Limb (tissue), 2 donors: ENCODE data around the gene HNRNPA0.

Experiments used
- DNase-seq, 2 donors: peaks; one replicate each; pipeline ENCODE4 v3.0.0-alpha.2; 2016; ENCODE audit errors: extremely low spot score in 2 of 2

The HNRNPA0 gene

DNA sequence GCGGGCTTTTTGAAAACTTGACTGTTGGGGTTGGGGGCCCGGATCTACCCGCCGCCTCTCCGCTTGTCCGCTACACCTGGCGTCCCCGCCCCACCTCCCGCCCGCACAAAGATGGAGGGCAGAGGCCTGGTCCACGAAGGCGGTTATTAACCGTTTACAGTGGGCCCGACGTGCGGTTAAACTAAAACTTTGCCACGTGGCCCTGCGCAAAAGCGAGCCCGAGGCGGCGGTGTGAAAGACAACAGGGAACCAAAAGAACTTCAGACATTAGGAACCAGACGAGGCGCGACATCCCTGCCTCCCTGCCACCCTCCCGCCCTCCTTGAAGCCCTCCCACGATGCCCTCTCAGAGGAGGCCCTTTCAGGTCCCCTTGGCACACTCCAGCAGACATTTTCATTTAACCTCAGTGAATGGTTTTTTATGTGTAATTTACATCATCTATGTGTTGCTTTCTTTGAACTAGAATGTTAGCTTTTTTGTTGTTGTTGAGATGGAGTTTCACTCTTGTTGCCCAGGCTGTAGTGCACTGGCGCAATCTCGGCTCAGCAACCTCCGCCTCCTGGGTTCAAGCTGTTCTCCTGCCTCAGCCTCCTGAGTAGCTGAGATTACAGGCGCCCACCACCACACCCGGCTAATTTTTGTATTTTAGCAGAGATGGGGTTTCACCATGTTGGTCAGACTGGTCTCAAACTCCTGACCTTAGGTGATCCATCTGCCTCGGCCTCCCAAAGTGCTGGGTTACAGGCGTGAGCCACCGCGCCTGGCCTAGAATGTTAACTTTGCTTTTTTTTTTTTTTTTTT lies 999 bp upstream of the HNRNPA0 start:
- no peak for DNase-seq

DNA sequence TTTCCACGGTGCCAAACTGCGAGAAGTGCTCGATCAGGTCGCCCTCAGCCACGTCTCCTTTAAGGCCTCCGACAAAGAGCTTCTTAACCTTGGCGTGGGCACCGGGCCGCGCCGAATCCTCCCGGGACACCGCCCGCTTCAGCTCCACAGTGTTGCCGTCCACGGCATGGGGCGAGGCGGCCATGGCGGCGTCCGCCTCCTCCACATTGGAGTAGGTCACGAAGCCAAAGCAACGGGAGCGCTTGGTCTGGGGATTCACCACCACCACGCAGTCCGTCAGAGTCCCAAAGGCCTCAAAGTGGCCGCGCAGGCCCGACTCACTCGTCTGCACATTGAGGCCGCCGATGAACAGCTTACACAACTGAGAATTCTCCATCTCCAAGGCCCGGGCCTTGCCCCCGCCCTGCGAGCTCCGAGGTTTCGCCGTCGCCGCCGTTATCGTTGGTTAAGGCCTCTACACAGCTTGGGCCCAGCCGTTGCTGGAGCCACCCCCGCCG lies 424 bp downstream of the HNRNPA0 start:
- DNase-seq, result peak; percentile 7 to 77

GRCh38 chr5:137752905-137753690 lies 1.1 kb downstream of the HNRNPA0 start:
- peak in 1 of 2 donors; percentile 64 for DNase-seq

GRCh38 chr5:137751869-137752491 lies 2.2 kb downstream of the HNRNPA0 start:
- peak; percentile 29 to 65 for DNase-seq

GRCh38 chr5:137750436-137750835 lies 3.7 kb downstream of the HNRNPA0 start:
- DNase-seq, result no peak

GRCh38 chr5:137747848-137748247 lies 6.3 kb downstream of the HNRNPA0 start:
- no peak for DNase-seq

DNA sequence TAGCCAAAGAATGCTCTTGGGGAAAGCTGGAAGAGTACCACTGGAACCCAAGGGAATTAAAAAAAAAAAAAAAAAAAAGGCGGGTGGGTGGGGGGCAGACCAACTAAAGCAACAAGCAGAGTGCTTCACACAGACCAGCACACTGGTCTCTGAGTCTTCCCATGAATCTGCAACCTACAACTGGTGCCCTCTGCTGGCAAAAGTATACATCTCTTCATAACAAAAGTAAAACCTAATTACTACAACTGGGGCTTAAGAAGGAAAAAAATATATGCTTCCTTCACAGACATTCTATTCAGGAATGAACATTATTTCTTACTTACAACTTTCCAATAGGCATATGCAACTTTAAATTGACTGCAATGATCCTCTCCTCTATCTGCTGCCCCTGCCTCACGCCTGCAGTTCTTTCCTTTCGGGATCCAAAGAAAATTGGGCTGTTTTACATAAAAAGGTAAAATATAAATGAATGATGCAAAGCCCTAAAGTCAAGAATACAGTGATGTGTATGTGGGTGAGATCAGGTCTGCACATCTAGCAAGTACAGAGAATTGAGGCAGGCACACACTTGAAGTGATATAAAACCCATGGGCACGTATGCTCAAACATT lies 11.0 kb downstream of the HNRNPA0 start:
- peak; percentile 50 to 76 for DNase-seq

GRCh38 chr5:137741718-137742117 lies 12.4 kb downstream of the HNRNPA0 start:
- DNase-seq, result no peak

DNA sequence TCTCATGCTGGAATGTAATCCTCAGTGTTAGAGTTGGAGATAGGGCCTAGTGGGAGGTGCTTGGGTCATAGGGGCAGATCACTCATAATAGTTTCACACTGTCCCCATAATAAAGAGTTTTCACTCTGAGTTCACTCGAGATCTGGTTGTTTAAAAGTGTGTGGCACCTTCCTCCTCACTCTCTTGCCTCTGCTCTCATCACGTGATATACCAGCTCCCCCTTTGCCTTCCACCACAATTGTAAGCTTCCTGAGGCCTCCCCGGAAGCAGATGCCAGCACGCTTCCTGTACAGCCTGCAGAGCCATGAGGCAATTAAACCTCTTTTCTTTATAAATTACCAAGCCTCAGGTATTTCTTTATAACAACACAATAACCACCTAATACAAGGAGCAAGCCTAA lies 14.4 kb downstream of the HNRNPA0 start:
- DNase-seq, result no peak

DNA sequence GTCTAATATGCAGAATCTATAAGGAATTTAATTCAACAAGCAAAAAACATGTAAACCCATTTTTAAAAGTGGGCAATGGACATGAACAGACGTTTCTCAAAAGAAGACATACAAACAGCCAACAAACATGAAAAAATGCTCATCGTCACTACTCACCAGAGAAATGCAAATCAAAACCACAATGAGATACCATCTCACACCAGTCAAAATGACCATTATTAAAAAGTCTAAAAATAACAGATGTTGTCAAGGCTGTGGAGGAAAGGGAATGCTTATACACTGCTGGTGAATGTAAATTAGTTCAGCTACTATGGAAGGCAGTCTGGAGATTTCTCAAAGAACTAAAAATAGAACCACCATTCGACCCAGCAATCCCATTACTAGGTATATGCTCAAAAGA lies 15.2 kb downstream of the HNRNPA0 start:
- DNase-seq, result no peak

GRCh38 chr5:137737349-137738131 lies 16.6 kb downstream of the HNRNPA0 start:
- DNase-seq, result no peak

DNA sequence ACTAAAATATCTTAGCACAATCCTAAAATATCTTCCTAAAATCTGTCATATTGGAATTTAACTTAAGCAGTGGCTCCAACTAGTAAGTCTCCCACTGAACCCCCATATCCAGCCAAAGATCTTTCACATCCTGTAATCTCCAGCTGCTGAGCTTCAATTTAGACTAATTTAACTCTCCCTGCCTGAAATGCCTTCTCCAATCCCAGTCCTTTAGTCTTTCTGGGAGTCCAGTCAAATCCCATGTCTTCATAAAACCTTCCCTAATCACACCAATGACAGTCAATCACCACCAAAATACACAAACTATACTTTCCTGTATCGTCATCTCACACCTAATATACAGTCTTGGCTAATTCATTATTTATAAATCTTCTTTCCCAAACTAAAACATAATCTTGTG lies 17.7 kb downstream of the HNRNPA0 start:
- no peak for DNase-seq

GRCh38 chr5:137735555-137736284 lies 18.4 kb downstream of the HNRNPA0 start, which contains the start of gene KLHL3:
TSS of gene KLHL3 (minus strand) at chr5:137736089. CDS start at chr5:137735646, 443 bp downstream.
- DNase-seq, result peak; percentile 24 to 63

GRCh38 chr5:137734962-137735554 lies 19.1 kb downstream of the HNRNPA0 start:
- peak; percentile 23 to 56 for DNase-seq

DNA sequence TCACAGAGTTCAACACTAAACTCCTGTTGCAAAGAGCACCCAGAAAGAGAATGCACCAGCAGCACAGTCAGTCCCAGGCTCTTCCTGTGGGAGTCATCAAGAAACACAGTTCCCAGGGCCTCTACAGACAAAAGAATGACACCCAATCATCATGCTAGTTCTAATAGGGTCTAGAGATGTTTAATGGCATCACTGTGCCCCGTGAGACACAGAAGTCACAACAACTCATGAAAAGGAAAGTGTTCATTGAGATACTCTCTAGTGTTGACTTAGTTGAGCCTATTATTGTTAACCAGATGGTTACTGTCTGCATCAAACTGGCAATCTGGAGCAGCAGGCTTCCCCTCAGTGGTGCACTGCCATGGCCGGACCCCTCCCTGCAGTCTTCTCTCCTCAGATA lies 19.8 kb downstream of the HNRNPA0 start:
- DNase-seq, result peak in 1 of 2 donors; percentile 23

DNA sequence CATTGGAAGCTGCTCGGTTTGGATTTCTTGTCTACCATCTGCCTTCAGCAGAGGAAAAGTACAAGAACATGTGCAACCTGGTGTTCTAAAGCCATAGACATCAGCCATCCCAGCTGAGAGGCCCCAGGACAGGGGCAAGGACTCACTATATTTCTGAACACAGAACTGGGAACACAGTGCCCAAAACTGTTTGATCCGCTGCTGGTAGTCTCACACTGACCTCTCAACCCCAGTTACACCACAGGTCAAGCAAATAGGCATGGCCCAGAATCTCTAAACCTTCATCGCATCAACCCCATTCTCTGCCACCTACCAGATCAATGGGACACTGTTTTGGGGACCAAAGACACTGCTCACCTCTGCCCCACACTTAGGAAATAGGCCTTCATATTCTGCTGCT lies 20.2 kb downstream of the HNRNPA0 start:
- DNase-seq, result no peak

GRCh38 chr5:137733006-137733405 lies 21.2 kb downstream of the HNRNPA0 start:
- no peak for DNase-seq

DNA sequence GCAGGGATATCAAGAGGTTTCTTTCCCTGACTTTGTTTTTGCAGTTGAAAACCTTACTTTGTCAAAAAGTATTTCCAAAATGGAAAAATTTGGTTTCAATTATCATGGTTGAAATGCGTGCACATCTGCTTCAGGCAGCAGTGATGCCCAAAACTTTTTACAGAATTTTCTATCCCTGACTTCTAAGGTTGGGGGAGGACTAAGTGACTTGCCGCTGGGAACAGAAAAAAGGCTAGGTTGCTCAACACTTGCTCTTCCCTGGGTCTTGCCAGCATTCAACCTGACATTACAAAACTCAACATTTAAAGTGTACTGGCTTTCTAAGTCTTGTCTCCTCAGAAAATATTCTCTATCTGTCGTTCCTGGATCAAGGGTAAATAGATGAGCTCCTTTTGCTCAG lies 23.0 kb downstream of the HNRNPA0 start:
- no peak for DNase-seq

- no peak for DNase-seq
These were observed 23.8 kb downstream of the HNRNPA0 start for GRCh38 chr5:137730336-137730735.

DNA sequence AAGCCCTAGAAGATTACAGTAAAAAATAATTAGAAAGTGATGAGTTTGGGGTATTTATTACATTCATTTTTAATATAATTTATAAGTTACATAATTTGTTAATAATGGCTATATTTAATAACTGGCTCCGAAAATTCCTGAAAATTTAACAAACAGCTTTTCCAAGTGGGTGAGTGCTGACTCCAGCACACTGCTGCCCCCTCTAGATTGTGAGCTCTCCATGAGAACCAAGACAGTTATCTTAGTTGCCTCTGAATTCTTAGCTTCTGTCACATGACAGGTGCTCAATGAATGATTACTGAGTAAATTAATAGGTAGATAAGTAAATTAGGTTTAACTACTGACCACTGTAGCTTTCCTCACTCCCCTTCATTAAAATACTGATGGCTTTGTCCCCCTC lies 26.1 kb downstream of the HNRNPA0 start:
- no peak for DNase-seq
